HEK293T (cell line): Measurements from ENCODE around the gene ZC3H12D.

Experiments used
- CTCF ChIA-PET: fragments of 350-600 bp; formaldehyde crosslinking; extraction: SDS; loops from one replicate; lab custom pipeline; 2021; ENCODE audit warnings: antibody characterized with exemption, inconsistent platforms; lab: Yijun Ruan, JAX
- POLR2A ChIA-PET: fragments of 350-600 bp; formaldehyde crosslinking; extraction: SDS; loops from one replicate; lab custom pipeline; 2020; ENCODE audit warnings: antibody characterized with exemption, inconsistent platforms; lab: Yijun Ruan, JAX
- DNase-seq: peaks from one replicate; pipeline ENCODE4 v3.0.0; 2012; ENCODE audit warnings: mixed read lengths; ENCODE audit errors: extremely low spot score
- ARNT ChIP-seq: fragments of 450-650 bp; IDR thresholded peaks from 2 replicates; pipeline ENCODE4 v1.6.1; 2017; ENCODE audit warnings: mild to moderate bottlenecking
- BHLHE40 ChIP-seq: fragments of 450-650 bp; IDR thresholded peaks from 2 replicates; pipeline ENCODE4 v1.6.1; 2016; ENCODE audit warnings: mild to moderate bottlenecking, moderate library complexity, borderline replicate concordance
- CTBP1 ChIP-seq: fragments of 450-650 bp; IDR thresholded peaks from 2 replicates; pipeline ENCODE4 v1.6.1; 2016; ENCODE audit warnings: borderline replicate concordance
- ELF4 ChIP-seq: fragments of 450-650 bp; IDR thresholded peaks from 2 replicates; pipeline ENCODE4 v1.6.1; 2017; ENCODE audit warnings: antibody characterized with exemption
- FOXA1 ChIP-seq: fragments of 450-650 bp; IDR thresholded peaks from 2 replicates; pipeline ENCODE4 v1.6.1; 2016; ENCODE audit warnings: mild to moderate bottlenecking
- FOXK2 ChIP-seq: fragments of 450-650 bp; IDR thresholded peaks from 2 replicates; pipeline ENCODE4 v1.6.1; 2016; ENCODE audit warnings: mild to moderate bottlenecking
- FOXM1 ChIP-seq: fragments of 450-650 bp; IDR thresholded peaks from 2 replicates; pipeline ENCODE4 v1.6.1; 2017; ENCODE audit warnings: mild to moderate bottlenecking, borderline replicate concordance
- HDGF ChIP-seq: fragments of 450-650 bp; IDR thresholded peaks from 2 replicates; pipeline ENCODE4 v1.6.1; 2017; ENCODE audit warnings: antibody characterized with exemption, borderline replicate concordance
- L3MBTL2 ChIP-seq: fragments of 450-650 bp; conservative IDR thresholded peaks from 2 replicates; pipeline ENCODE4 v1.6.1; 2016; ENCODE audit warnings: mild to moderate bottlenecking
- LEF1 ChIP-seq: fragments of 450-650 bp; IDR thresholded peaks from 2 replicates; pipeline ENCODE4 v1.6.1; 2017; ENCODE audit warnings: mild to moderate bottlenecking, borderline replicate concordance
- NFRKB ChIP-seq: fragments of 450-650 bp; IDR thresholded peaks from 2 replicates; pipeline ENCODE4 v1.6.1; 2016; ENCODE audit warnings: mild to moderate bottlenecking, moderate library complexity
- SP1 ChIP-seq: fragments of 450-650 bp; IDR thresholded peaks from 2 replicates; pipeline ENCODE4 v1.6.1; 2017
- SUZ12 ChIP-seq: fragments of 450-650 bp; IDR thresholded peaks from 2 replicates; pipeline ENCODE4 v1.6.1; 2016; ENCODE audit warnings: mild to moderate bottlenecking
- TARDBP ChIP-seq: fragments of 450-650 bp; IDR thresholded peaks from 2 replicates; pipeline ENCODE4 v1.6.1; 2016
- ZNF384 ChIP-seq: fragments of 450-650 bp; IDR thresholded peaks from 2 replicates; pipeline ENCODE4 v1.6.1; 2016
- TF ChIP-seq, protein P1 (sequence below): fragments of 450-650 bp; IDR thresholded peaks from 2 replicates; pipeline ENCODE4 v1.6.1; 2016

Gene ZC3H12D

DNA sequence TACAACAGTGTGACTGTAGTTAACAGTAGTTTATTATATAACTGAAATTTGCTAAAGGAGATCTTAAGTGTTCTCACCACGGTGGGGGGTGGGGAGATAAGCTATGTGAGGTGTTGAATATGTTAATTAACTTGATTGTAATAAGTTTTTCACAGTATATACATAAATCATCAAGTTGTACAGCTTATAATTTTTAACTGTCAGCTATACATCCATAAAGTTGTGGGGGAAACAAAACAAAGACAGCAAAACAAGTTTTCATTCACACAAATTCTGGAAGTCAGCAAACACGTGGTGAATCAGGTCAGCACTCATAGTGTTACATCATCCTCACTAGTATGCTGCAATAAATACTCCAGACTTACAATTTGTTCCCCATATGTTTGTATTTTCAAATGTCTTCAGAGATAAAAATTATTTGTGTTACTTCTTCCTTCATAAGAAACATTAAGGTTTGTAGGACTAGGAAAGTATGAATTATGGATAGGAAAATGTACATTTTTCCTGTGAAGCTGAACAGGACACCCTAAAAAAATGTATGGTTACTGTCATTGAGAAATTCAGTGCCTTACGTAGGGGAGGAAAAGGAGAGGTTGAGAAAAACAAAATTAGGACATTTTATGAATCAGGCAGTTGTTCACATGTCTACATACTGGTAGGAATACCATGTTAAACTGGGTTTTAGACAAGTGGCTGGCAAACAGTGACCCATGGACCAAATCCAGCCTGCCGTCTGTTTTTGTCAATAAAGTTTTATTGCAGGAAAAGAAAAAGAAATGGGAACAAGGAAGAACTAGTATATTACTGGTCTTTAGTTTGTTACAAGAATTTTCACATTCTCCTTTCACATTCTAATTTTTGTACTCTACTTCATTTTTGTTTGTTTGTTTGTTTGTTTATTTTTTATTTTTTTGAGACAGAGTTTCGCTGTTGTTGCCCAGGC is 78.7 kb downstream of the ZC3H12D start:
- TF ChIP-seq LEF1 (no peak), ZNF384 (peak; percentile 42; the same call in 1 of the 2 replicates), ELF4 (no peak), SUZ12 (no peak), FOXK2 (no peak), FOXM1 (no peak), CTBP1 (no peak), ARNT (no peak), FOXA1 (no peak), HDGF (no peak), TARDBP (no peak), BHLHE40 (no peak), L3MBTL2 (no peak; the same call in 1 of the 2 replicates), SP1 (no peak), NFRKB (no peak)
- TF ChIP-seq, protein P1, sequence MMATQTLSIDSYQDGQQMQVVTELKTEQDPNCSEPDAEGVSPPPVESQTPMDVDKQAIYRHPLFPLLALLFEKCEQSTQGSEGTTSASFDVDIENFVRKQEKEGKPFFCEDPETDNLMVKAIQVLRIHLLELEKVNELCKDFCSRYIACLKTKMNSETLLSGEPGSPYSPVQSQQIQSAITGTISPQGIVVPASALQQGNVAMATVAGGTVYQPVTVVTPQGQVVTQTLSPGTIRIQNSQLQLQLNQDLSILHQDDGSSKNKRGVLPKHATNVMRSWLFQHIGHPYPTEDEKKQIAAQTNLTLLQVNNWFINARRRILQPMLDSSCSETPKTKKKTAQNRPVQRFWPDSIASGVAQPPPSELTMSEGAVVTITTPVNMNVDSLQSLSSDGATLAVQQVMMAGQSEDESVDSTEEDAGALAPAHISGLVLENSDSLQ = peak; percentile 36; the same call in 1 of the 2 replicates
- ChIA-PET POLR2A (no interaction called here), CTCF (no interaction called here)

DNA sequence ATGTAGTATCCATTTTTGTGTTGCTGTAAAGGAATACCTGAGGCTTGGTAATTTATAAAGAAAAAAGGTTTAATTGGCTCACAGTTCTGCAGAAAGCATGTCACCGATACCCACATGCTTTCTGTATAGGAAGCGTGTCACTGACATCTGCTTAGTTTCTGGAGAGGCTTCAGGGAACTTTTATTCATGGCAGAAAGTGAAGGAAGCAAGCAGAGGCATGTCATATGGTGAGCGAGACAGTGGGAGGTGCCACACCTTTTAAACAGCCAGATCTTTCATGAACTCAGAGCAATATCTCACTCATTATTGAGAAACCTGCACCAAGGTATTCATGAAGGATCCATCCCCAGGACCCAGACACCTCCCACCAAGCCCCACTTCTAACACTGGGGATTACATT is 81.3 kb downstream of the ZC3H12D start:
- POLR2A ChIA-PET = no interaction called here
- CTCF ChIA-PET = no interaction called here
- no peak for DNase-seq
- TF ChIP-seq FOXA1 = no peak
- no peak for TF ChIP-seq NFRKB
- no peak for TF ChIP-seq CTBP1
- TF ChIP-seq SUZ12 = no peak

More for the DNA sequence above, 78.7 kb downstream of the ZC3H12D start:
- no peak for DNase-seq

DNA sequence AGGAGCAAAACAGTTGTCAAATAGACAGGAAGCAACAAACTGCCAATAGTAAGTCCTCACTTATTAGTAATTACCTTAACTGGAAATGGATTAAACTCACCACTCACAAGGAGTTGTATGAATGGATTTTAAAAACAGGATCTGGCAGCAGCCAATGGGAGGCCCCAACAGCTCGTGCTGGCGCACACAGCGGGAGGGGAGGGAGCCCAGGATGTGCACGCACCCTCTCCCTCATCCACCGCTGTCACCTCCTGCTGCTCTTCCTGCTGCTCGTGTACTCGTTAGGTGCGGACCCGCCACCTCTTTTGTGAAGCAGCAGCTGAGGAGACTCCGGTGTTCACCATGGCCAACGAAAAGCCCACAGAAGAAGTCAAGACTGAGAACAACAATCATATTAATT is 84.8 kb downstream of the ZC3H12D start, which contains the start of gene SUMO4:
Gene SUMO4, plus strand, starts transcription at position 213 of the 400 bp plus-strand sequence. Its CDS starts 130 bp downstream, at position 343.
- POLR2A ChIA-PET = no interaction called here

DNA sequence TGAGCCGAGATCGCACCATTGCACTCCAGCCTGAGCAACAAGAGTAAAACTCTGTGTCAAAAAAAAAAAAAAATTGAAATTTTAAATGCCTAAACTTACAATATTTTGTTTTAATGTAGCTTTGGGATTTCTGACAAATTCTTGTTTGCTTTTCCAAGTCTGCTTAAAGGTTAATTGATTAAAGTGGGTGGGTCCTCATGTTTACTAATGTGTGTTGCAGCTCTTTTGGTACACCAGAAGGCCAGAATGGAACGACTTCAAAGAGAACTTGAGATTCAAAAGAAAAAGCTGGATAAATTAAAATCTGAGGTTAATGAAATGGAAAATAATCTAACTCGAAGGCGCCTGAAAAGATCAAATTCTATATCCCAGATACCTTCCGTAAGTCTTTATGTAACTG is 87.4 kb downstream of the ZC3H12D start:
- TF ChIP-seq, protein P1 = no peak
- no peak for TF ChIP-seq LEF1
- no peak for TF ChIP-seq FOXK2
- TF ChIP-seq CTBP1 = no peak
- TF ChIP-seq SUZ12 = no peak
- TF ChIP-seq NFRKB = no peak
- TF ChIP-seq FOXA1 = no peak
- no peak for TF ChIP-seq FOXM1
- TF ChIP-seq L3MBTL2 = no peak
- no peak for TF ChIP-seq HDGF
- TF ChIP-seq ZNF384 = no peak
- TF ChIP-seq ARNT = no peak
- no peak for TF ChIP-seq ELF4
- TF ChIP-seq BHLHE40 = no peak
- ChIA-PET POLR2A (no interaction called here), CTCF (interaction anchor here (0.6 kb wide), 1 partner anchor 74 kb away, joined by 3 read pairs; no protein-coding TSS in a partner anchor)
- no peak for DNase-seq

More for the DNA sequence above, 84.8 kb downstream of the ZC3H12D start, which contains the start of gene SUMO4:
- no peak for TF ChIP-seq L3MBTL2
- TF ChIP-seq FOXK2 = no peak
- TF ChIP-seq SUZ12 = no peak
- TF ChIP-seq NFRKB = no peak
- TF ChIP-seq CTBP1 = no peak
- TF ChIP-seq LEF1 = no peak
- no peak for TF ChIP-seq ZNF384
- no peak for TF ChIP-seq ELF4
- no peak for TF ChIP-seq ARNT
- TF ChIP-seq, protein P1 = no peak
- TF ChIP-seq HDGF = no peak
- no peak for TF ChIP-seq FOXM1
- TF ChIP-seq BHLHE40 = no peak
- no peak for TF ChIP-seq SP1
- no peak for TF ChIP-seq TARDBP
- no peak for TF ChIP-seq FOXA1
- DNase-seq = no peak
- CTCF ChIA-PET = no interaction called here
